ENCODE results near the gene UBA52.

Gene UBA52

DNA sequence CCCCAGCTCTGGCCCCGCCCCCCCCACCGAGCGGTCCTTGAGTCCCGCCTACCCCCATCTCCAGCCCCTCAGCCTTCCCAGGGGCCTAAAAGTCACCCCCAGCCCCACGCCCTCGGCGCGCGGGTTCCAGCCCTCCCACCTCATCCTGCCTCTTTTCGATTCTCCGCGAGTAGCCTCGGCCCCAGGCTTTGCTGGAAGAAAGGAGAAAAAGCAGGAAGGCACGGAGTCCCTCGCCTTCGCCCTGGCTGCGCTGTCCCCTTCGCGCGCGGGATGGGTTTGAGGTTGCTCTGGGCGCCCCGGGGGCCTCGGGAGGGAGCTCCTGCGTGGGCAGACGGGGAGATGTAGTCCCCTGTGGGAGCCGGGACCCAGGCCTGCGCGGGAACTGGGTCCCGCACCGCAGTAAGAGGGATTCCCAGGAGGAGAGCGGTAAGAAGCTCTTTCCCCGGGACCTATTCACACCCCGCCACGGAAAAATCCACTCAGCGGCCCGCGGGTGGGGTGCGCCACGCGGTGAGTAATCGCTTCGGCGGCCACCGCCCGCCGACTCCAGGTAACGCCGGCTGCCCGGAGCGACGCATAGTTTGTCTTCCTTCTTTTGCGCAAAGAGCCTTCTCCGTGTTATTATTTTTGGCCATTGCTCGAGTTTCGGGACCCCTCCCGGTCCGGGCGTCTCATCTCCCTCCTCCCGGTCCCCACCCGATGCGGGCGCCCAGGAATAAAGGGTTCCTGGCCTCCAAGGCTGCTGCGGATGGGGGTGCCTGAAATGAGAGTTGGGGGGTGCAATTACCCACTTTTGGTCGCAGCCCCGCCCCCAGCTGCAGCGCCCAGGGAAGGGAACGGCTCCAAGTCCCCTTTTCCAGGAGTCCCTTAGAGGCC, 35.8 kb downstream of the UBA52 start:
- TF ChIP-seq, protein P1, sequence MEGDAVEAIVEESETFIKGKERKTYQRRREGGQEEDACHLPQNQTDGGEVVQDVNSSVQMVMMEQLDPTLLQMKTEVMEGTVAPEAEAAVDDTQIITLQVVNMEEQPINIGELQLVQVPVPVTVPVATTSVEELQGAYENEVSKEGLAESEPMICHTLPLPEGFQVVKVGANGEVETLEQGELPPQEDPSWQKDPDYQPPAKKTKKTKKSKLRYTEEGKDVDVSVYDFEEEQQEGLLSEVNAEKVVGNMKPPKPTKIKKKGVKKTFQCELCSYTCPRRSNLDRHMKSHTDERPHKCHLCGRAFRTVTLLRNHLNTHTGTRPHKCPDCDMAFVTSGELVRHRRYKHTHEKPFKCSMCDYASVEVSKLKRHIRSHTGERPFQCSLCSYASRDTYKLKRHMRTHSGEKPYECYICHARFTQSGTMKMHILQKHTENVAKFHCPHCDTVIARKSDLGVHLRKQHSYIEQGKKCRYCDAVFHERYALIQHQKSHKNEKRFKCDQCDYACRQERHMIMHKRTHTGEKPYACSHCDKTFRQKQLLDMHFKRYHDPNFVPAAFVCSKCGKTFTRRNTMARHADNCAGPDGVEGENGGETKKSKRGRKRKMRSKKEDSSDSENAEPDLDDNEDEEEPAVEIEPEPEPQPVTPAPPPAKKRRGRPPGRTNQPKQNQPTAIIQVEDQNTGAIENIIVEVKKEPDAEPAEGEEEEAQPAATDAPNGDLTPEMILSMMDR (IDR thresholded peaks at IDR 0.05; ENCODE audit: extremely low read depth, missing control alignments): no peak
- DNase-seq (ENCODE audit: low spot score): no peak

DNA sequence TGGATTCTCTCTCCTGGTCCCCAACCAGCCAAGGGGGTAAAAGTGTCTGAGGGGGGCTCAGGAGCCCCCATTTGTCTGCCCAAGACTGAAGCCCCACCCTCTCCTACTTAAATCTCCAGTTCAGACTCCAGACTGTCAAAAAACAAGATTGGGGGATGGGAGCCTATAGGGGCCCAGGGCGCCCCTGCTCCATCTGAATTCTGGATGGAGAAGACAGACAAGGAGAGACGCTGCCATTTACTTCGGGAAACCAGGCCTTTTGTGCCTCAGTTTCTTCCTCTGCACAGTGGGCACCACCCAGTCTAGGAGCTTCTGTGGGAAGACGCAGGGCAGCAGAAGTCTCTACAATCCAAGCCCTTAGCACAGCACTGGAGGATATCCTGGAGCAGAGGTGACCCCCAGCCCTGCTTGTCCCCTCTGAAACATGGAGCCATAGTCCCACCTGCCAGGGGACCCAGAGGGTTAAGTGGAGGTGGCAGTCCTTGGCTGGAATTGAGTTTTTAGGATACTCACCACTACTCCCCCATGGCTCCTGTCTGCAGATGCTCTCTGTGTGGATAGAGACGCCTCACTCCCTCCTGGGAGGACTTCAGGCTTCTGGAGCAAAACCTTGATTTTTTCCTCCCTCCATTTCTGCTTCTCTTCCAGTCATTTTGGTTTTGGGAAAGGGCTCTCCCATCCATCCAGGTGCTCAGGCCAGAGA, 36.6 kb downstream of the UBA52 start:
- DNase-seq (ENCODE audit: low spot score): no peak
- TF ChIP-seq, protein P1 (IDR thresholded peaks at IDR 0.05; ENCODE audit: extremely low read depth, missing control alignments): no peak

DNA sequence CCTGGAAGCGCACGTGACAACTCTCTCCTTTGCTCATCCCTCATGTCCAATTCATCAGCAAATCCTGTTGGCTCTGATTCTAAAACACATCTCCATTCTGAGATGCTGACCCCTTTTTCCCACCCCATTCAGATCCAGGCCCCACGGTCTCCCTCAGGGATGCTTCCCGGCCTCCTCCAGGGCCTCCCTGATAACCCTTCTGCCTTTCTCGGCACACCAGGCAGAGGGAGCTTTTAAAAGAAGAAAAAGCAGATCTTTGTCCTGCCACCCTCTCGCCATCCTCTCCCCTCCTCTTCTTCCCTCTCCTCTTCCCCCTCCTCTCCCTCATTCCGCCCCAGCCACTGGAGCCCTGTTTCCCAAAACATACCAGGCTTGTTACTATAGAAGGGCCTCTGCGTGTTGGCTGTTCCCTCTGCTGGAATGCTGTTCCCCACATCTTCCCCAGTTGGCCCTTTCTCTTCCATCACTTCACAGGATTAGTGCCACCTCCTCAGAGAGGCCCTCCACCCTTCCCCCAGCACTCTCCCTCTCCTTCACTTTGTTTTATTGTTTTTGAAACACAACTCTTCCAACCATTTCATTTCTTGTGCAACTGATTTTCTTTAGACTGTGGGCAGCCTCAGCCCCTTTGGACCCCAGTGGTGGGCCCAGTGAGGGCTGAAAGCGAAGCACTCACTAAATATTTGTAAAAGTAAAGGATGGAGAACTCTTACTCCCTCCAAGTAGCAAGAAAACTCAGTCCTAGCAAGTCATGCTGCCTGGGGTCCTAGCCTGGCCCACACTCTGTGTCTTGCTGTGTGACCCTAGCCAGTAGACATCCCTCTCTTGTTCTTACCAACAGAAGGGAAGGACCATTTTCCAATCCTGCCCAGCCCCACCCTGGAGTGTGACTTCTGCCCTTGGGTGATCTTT, 37.4 kb downstream of the UBA52 start:
- TF ChIP-seq, protein P1 (IDR thresholded peaks at IDR 0.05; ENCODE audit: extremely low read depth, missing control alignments): no peak
- DNase-seq (ENCODE audit: low spot score): no peak

DNA sequence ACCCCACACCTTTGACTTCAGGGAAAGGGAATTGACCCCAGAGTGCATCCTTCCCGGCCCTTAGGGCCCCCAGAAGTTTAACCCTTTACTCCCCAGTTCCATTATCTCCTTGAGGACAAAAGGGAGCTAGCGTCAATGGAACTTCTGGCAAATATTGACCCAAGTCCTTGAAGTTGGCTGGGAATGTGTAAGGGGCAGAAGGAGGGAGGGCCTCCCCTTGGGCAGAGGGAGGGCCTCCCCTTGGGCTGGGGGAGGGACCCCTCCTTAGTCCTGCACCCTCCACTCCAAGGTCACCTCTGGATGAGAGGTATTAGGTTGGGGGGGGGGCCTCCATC, 38.0 kb downstream of the UBA52 start:
- TF ChIP-seq, protein P1 (IDR thresholded peaks at IDR 0.05; ENCODE audit: extremely low read depth, missing control alignments): no peak
- DNase-seq (ENCODE audit: low spot score): no peak

DNA sequence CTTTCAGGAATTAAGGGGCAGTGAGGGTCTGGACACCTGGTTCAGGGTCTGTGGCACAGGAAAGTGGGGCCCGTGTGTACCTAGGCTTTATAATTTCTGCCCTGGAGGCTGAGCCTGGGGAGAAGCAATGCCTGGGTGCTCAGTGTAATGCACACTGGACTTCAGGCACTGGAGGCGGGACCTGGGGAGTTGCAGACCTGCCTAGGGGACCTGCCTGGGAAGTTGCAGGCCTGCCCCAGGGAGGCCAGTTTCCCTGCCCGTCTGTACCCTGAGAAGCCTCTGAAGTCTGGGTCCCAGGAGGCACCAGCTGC, 38.5 kb downstream of the UBA52 start:
- no peak for DNase-seq (ENCODE audit: low spot score)
- TF ChIP-seq, protein P1 (IDR thresholded peaks at IDR 0.05; ENCODE audit: extremely low read depth, missing control alignments): no peak

DNA sequence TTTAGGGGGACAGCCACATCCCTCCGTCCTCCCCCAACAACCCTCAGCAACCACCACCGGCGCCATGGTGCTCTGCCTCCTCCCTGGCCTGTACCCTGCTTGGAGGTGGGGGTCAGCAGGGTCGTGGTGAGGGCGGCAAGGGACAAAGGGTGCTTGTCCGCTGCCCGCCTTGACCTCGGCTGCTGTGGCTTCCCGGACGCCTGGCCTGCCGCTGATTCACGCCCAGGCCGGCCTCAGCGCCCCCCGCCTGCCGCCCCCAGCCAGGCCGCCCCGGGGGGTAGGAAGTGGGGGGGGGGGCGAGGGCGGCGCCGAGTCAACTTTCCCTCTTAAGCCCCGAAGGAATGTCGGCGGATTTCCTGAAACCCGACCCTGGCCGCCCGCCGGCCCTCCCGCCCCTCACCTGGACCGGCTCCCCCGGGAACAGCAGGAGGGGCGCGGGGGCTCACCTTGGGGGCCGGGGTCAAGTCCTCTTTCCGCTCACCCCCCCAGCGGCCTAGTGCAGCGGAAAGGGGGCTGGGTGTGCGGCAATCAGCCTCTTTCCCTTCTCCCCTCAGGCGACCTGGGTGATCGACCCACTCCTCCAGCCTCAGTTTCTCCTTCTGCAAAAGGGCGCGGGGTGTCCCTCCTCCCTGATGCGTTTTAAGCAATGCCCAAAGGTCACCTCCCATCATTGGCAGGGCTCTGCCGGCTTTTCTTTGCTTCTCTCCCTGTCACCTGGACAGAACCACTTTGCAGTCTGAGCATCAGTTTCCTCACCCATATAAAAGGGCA, 39.1 kb downstream of the UBA52 start:
- TF ChIP-seq, protein P1 (IDR thresholded peaks at IDR 0.05; ENCODE audit: extremely low read depth, missing control alignments): no peak
- DNase-seq (ENCODE audit: low spot score): no peak

All from GM20000 (cell line).